IMR-90 (cell line): ENCODE results near the gene TADA2A. TPM values are rescaled to one million over a fixed set of nuclear protein-coding genes. Genes with fewer than 3 reads are reported as not detected.

ENCODE experiments used
- ATAC-seq: fragments of 200-7000 bp; cut with Tn5 transposase; 2 replicates; pipeline ENCODE4 v1.9.1; 2020; ENCODE audit warnings: low read depth, mild to moderate bottlenecking, moderate library complexity
- BruUV-seq: library from RNA; stranded (reverse); fragments of 400-500 nt; replicated peaks from 2 replicates; lab custom pipeline; 2021; lab: Mats Ljungman, UMichigan
- CTCF ChIA-PET: fragments of 300-600 bp; formaldehyde crosslinking; extraction: SDS; loops from one replicate; lab custom pipeline; 2021; ENCODE audit warnings: antibody characterized with exemption; lab: Yijun Ruan, JAX
- POLR2A ChIA-PET: fragments of 300-600 bp; sonication (Branson Sonifier 250); formaldehyde crosslinking; loops from one replicate; lab custom pipeline; 2022; ENCODE audit warnings: antibody characterized with exemption; ENCODE audit not compliant: unreplicated experiment; lab: Charles Lee
- DNase-seq: peaks from one replicate; pipeline ENCODE4 v3.0.0; 2013
- H2AFZ ChIP-seq: replicated peaks from 2 replicates; pipeline ENCODE3; 2013; ENCODE audit warnings: low read length, mild to moderate bottlenecking; ENCODE audit not compliant: poor library complexity
- H2AK5ac ChIP-seq: 2 replicates; pipeline ENCODE4 v1.6.1; 2013; ENCODE audit warnings: low read depth, low read length, inconsistent platforms
- H2AK9ac ChIP-seq: replicated peaks from 2 replicates; pipeline ENCODE3; 2013; ENCODE audit warnings: mild to moderate bottlenecking, low read depth, low read length, moderate library complexity; ENCODE audit not compliant: poor library complexity
- H2BK120ac ChIP-seq: 2 replicates; pipeline ENCODE4 v1.6.1; 2013; ENCODE audit warnings: low read depth, low read length, inconsistent platforms
- H2BK15ac ChIP-seq: 3 replicates; pipeline ENCODE4 v1.6.1; 2013; ENCODE audit warnings: low read depth, low read length, inconsistent platforms
- H2BK20ac ChIP-seq: 2 replicates; pipeline ENCODE4 v1.6.1; 2013; ENCODE audit warnings: low read depth, mild to moderate bottlenecking, inconsistent platforms, low read length, moderate library complexity
- H2BK5ac ChIP-seq: 2 replicates; pipeline ENCODE4 v1.6.1; 2013; ENCODE audit warnings: mild to moderate bottlenecking, low read depth, low read length, inconsistent platforms; ENCODE audit not compliant: poor library complexity, severe bottlenecking
- H3K14ac ChIP-seq: replicated peaks from 2 replicates; pipeline ENCODE4 v1.6.1; 2013; ENCODE audit warnings: low read depth, low read length, inconsistent platforms
- H3K18ac ChIP-seq: 2 replicates; pipeline ENCODE4 v1.6.1; 2013; ENCODE audit warnings: low read depth, low read length, control low read depth
- H3K23ac ChIP-seq: 2 replicates; pipeline ENCODE4 v1.6.1; 2013; ENCODE audit warnings: low read depth, low read length, inconsistent platforms
- H3K27ac ChIP-seq: 2 replicates; pipeline ENCODE4 v1.5.1; 2013; ENCODE audit warnings: mild to moderate bottlenecking, control low read depth, low read length; ENCODE audit not compliant: insufficient read depth
- H3K27me3 ChIP-seq: 2 replicates; pipeline ENCODE4 v1.6.1; 2013; ENCODE audit warnings: low read length; ENCODE audit not compliant: control insufficient read depth, insufficient read depth
- H3K36me3 ChIP-seq: 2 replicates; pipeline ENCODE4 v1.6.1; 2013; ENCODE audit warnings: low read length, mixed read lengths; ENCODE audit not compliant: control insufficient read depth, insufficient read depth
- H3K4ac ChIP-seq: 2 replicates; pipeline ENCODE4 v1.6.1; 2013; ENCODE audit warnings: low read depth, low read length, inconsistent platforms
- H3K4me1 ChIP-seq: 2 replicates; pipeline ENCODE4 v1.6.1; 2013; ENCODE audit warnings: low read length, mixed read lengths; ENCODE audit not compliant: control insufficient read depth, insufficient read depth
- H3K4me2 ChIP-seq: 2 replicates; pipeline ENCODE4 v1.6.1; 2013; ENCODE audit warnings: low read depth, mild to moderate bottlenecking, control low read depth, low read length, moderate library complexity
- H3K4me3 ChIP-seq: 2 replicates; pipeline ENCODE4 v1.5.1; 2013; ENCODE audit warnings: low read depth, mild to moderate bottlenecking, control low read depth, low read length, moderate library complexity; ENCODE audit not compliant: insufficient read depth
- H3K56ac ChIP-seq: 2 replicates; pipeline ENCODE4 v1.6.1; 2013; ENCODE audit warnings: low read length, inconsistent platforms; ENCODE audit not compliant: insufficient read depth; ENCODE audit errors: extremely low read depth
- H3K79me1 ChIP-seq, 2 experiments: 2 replicates each; pipeline ENCODE4 v1.6.1; 2013; ENCODE audit warnings: low read length in 2 of 2, inconsistent platforms in 1 of 2, low read depth in 1 of 2
- H3K9ac ChIP-seq: 2 replicates; pipeline ENCODE4 v1.6.1; 2013; ENCODE audit warnings: low read depth, low read length, control low read depth
- H3K9me1 ChIP-seq: 2 replicates; pipeline ENCODE4 v1.6.1; 2013; ENCODE audit warnings: low read length, inconsistent platforms; ENCODE audit not compliant: insufficient read depth
- H3K9me3 ChIP-seq: 2 replicates; pipeline ENCODE4 v1.6.1; 2013; ENCODE audit warnings: low read length; ENCODE audit not compliant: control insufficient read depth, insufficient read depth
- H4K20me1 ChIP-seq: 2 replicates; pipeline ENCODE4 v1.6.1; 2013; ENCODE audit warnings: low read length, inconsistent platforms; ENCODE audit not compliant: insufficient read depth
- H4K5ac ChIP-seq: 2 replicates; pipeline ENCODE4 v1.6.1; 2013; ENCODE audit warnings: mild to moderate bottlenecking, low read depth, low read length, control low read depth
- H4K8ac ChIP-seq, 2 experiments: 2 replicates each; pipeline ENCODE4 v1.6.1; 2013; ENCODE audit warnings: low read depth in 2 of 2, low read length in 2 of 2, control low read depth in 1 of 2, inconsistent platforms in 1 of 2
- H4K91ac ChIP-seq: 2 replicates; pipeline ENCODE4 v1.6.1; 2013; ENCODE audit warnings: low read depth, low read length, inconsistent platforms; ENCODE audit not compliant: insufficient read depth
- BHLHE40 ChIP-seq: fragments of 150-350 bp; IDR thresholded peaks from 2 replicates; pipeline ENCODE4 v1.6.1; 2016; ENCODE audit warnings: mild to moderate bottlenecking, low read depth, low read length
- CEBPB ChIP-seq: IDR thresholded peaks from 2 replicates; pipeline ENCODE4 v1.6.1; 2012; ENCODE audit warnings: low read depth, low read length, improper control_type of control experiment
- FOS ChIP-seq: fragments of 150-350 bp; IDR thresholded peaks from 2 replicates; pipeline ENCODE4 v1.6.1; 2016; ENCODE audit warnings: low read depth, low read length
- RFX5 ChIP-seq: IDR thresholded peaks from 2 replicates; pipeline ENCODE4 v1.8.0; 2012; ENCODE audit warnings: low read depth, mild to moderate bottlenecking, low read length, moderate library complexity
- WGBS, 2 experiments: methylation state at CpG; one replicate each; pipeline versions ENCODE4 v1.1.5 to v1.1.7; 2013; ENCODE audit warnings: missing lambda C conversion rate in 2 of 2; ENCODE audit not compliant: insufficient read length in 1 of 2; ENCODE audit errors: extremely low coverage in 2 of 2; 5-methylcytosine and 5-hydroxymethylcytosine counted together
- dilution Hi-C: fragments of 300-500 bp; cut with HindIII; formaldehyde crosslinking; loops from one replicate; pipeline ENCODE4 v1.14.3; 2018; ENCODE audit warnings: low sequenced_read_pairs; ENCODE audit not compliant: unreplicated experiment
- in situ Hi-C: fragments of 300-500 bp; cut with MboI; formaldehyde crosslinking; loops from 3 replicates; pipeline ENCODE4 v1.14.3; 2019; ENCODE audit warnings: low sequenced_read_pairs, inconsistent platforms, mixed read lengths
- intact Hi-C: fragments of 100-400 bp; cut with micrococcal nuclease; formaldehyde crosslinking; loops from 2 replicates; pipeline ENCODE4 v1.10.0; 2022
- polyA plus RNA-seq, 3 experiments: library from polyadenylated mRNA; depleted of rRNA; stranded (reverse); fragments of >200 nt; gene quantifications; 2 replicates each; pipeline ENCODE4 v1.2.3, GENCODE V29; 2012; ENCODE audit warnings: low replicate concordance in 1 of 3
- total RNA-seq: library from RNA; depleted of rRNA; stranded (reverse); fragments of >200 nt; gene quantifications from 2 replicates; pipeline ENCODE4 v1.2.3, GENCODE V29; 2012
- TF ChIP-seq, protein P1 (sequence below): conservative IDR thresholded peaks from 2 replicates; pipeline ENCODE4 v1.5.1; 2012; ENCODE audit warnings: mild to moderate bottlenecking, low read depth, low read length, improper control_type of control experiment

TADA2A gene
- total and polyA plus RNA-seq, 2 of the 4 experiments (the other 2 are of a cell fraction): 13.1 to 19.7 TPM

DNA sequence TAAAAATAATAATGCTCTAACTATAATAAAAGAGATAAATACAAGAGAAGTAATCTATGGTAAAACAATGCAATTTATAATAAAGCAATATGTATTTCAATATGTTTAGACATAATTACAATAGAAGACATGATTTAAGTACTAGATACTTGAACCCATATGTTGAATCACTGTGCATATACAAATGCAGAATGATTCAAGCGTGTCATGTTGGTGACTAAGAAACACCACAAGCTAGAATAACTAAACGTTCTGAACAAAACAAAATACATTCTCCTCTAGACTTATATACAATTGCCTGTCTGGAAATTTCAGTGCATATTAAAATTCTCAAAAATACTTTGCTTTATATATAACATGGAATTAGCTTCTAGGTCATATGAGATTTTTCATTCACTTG, 11.2 kb downstream of the TADA2A start:
- no peak overlapping the region for H2BK20ac ChIP-seq
- H3K27ac ChIP-seq: no peak overlapping the region
- H3K18ac ChIP-seq: no peak overlapping the region; the same call in 1 of the 2 replicates
- H4K20me1 ChIP-seq: no peaks in the 10 kb centered on the region
- H3K4me3 ChIP-seq: no peak overlapping the region
- no peak overlapping the region for H3K9ac ChIP-seq
- H3K9me1 ChIP-seq: peaks cover 3% of the 10 kb centered on the region
- dilution Hi-C loops (no loop called here), in situ Hi-C loops (no loop called here), intact Hi-C loops (no loop called here)
- H3K9me3 ChIP-seq: no peaks in the 10 kb centered on the region
- BruUV-seq: no TSS peak
- CTCF ChIA-PET: interaction anchor here (2.2 kb wide), 1 partner anchor 45 kb away, joined by 6 read pairs; no protein-coding TSS in a partner anchor
- H3K79me1 ChIP-seq: peaks cover 5 to 32% of the 10 kb centered on the region in 2 experiments
- H4K91ac ChIP-seq: no peak overlapping the region
- no peaks in the 10 kb centered on the region for H3K27me3 ChIP-seq
- no peak overlapping the region for H3K56ac ChIP-seq
- no peak overlapping the region for H3K4ac ChIP-seq
- H3K14ac ChIP-seq: no peak overlapping the region
- H2BK15ac ChIP-seq: no peak overlapping the region
- WGBS, 2 experiments: no CpG with 5 or more reads among the region's 2 CpGs
- DNase-seq (peak; percentile 85), ATAC-seq (peak; percentile 94)
- no peak overlapping the region for H2AK5ac ChIP-seq
- H3K36me3 ChIP-seq: peaks cover 19% of the 10 kb centered on the region
- no peak overlapping the region for H4K8ac ChIP-seq
- H2BK120ac ChIP-seq: no peak overlapping the region
- no peak overlapping the region for H4K5ac ChIP-seq
- TF ChIP-seq, protein P1, sequence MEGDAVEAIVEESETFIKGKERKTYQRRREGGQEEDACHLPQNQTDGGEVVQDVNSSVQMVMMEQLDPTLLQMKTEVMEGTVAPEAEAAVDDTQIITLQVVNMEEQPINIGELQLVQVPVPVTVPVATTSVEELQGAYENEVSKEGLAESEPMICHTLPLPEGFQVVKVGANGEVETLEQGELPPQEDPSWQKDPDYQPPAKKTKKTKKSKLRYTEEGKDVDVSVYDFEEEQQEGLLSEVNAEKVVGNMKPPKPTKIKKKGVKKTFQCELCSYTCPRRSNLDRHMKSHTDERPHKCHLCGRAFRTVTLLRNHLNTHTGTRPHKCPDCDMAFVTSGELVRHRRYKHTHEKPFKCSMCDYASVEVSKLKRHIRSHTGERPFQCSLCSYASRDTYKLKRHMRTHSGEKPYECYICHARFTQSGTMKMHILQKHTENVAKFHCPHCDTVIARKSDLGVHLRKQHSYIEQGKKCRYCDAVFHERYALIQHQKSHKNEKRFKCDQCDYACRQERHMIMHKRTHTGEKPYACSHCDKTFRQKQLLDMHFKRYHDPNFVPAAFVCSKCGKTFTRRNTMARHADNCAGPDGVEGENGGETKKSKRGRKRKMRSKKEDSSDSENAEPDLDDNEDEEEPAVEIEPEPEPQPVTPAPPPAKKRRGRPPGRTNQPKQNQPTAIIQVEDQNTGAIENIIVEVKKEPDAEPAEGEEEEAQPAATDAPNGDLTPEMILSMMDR: no peak
- TF ChIP-seq BHLHE40 (no peak), FOS (peak; percentile 66), CEBPB (no peak), RFX5 (no peak)
- no peak overlapping the region for H2AK9ac ChIP-seq
- no peak overlapping the region for H3K23ac ChIP-seq
- POLR2A ChIA-PET: no interaction called here
- peak overlapping the region; percentile 62 for H2BK5ac ChIP-seq
- H2AFZ ChIP-seq: no peak overlapping the region
- H3K4me1 ChIP-seq: 0 out of 2 replicates have a peak, but pooled peaks cover 2% of the 10 kb centered on the region
- peak overlapping the region; percentile 9; the same call in 1 of the 2 replicates for H3K4me2 ChIP-seq
